HG03460 (cell line): ENCODE results near the gene CPD.

Experiments
- ATAC-seq: cut with Tn5 transposase; IDR thresholded peaks from one replicate; pipeline ENCODE4 v1.9.1; 2021; ENCODE audit not compliant: unreplicated experiment

The CPD gene

DNA sequence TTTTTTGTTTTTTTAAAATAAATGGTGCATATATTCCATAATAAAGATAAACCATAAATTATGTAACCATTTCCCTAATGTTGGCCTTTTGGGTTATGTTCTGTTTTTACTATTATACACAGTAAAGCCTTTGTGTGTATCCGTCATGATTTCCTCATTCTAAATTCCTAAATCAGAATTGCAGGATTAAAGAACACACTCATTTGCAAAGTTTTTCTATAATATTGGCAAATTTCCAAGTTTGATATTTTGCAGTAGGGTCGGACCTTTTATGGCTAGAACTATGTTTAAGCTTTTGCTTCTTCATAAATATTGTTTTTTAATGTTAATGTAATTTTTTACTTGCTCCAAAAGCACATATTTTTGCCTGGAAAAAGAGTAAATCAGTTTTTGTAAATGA, 115.1 kb downstream of the CPD start:
- no peak for ATAC-seq

DNA sequence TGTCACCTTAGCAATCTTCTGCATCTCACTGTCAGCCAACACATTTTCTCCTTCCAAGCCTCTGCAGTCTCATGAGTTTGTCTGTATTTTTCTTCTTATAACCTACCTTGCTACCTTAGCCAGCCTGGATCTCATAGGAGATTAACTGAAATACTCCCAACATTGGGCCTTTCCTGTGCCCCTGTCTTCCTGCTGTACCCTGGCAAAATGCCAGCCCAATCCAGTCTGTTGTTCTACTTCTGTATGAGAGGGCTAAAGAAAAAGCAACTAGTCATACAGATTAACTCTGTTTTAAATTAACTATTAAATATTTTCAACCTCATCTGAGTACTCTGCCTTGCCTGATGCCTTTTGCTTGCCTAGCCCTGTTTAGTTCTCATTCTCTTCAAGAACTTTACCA, 116.9 kb downstream of the CPD start:
- no peak for ATAC-seq

DNA sequence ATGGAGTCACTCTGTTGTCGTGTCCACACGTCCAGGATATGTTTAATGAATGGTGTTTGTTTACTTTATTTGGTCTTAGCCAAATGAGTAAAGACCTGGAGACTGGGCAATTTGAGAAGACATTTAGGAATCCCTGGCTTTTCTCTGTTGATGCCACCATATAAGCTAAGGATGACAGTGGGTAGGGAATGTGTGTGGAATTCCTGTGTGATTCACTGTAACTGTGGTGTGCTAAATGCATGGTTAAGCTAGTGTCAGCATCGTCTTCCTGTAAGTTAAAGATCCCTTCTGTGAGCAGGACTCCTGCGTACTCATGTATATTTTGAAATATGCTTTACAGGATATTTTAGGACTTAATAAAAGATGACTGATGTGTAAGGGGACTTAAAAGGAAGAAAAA, 124.8 kb downstream of the CPD start:
- no peak for ATAC-seq

GRCh38 chr17:30505868-30506417, 127.2 kb downstream of the CPD start:
- no peak for ATAC-seq

DNA sequence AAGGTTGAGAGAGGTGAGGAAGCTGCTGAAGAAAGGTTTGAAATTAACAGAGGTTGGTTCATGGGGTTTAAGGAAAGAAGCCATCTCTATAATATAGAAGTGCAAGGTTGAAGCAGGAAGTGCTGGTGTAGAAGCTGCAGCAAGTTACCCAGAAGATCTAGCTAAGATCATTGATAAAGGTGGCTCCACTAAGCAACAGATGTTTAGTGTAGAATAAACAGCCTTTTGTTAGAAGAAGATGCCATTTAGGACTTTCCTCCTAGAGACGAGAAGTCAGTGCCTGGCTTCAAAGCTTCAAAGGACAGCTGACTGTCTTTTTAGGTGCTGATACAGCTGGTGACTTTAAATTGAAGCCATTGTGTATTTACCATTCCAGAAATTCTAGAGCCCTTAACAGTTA, 127.8 kb downstream of the CPD start:
- ATAC-seq = no peak

DNA sequence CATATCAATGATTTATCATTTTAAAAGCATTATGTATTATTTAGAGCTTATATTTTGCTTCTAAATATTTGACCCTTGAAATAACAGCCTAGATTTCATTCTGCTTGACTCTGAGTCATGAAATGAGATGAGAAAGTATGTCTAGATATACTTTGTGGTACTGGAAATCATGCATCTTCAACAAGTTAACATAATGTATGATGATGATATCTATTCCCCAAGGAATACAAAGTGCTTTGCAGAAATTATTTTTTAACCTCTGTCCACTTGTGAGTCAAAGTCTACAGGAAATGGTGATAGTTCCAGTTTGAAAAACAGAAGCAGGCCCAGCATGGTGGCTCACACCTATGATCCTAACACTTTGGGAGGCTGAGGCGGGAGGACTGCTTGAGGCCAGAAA, 134.6 kb downstream of the CPD start:
- no peak for ATAC-seq

DNA sequence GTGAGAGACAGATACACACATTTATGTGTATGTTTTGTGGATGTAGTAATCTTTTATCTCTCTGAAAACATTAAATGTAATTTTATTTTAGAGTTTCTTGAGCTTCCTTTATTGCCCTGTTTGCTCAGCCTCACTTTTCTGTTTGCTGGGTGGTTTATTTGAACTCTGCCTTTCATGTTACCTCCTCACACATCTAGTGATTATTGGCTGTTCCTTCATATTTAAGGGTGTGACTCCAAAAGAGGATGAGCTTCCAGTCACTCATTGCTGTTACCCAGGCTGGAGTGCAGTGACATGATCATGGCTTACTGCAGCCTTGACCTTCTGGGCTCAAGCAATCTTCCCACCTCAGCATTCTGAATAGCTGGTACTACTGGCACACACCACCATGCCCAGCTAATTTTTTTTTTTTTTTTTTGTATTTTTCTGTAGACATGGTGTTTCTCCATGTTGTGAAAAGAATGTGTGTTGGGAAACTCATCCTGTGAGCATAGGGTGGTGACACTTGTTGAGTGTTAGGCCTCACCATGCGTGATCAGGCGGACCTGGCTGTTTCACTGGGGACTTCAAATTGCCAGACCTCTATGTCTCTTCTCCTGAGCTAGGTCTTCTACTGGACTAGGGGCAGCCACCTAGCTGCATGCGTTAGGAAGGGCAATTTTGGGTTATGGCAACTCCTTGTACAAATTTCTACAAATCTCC, 136.3 kb downstream of the CPD start:
- ATAC-seq = no peak

DNA sequence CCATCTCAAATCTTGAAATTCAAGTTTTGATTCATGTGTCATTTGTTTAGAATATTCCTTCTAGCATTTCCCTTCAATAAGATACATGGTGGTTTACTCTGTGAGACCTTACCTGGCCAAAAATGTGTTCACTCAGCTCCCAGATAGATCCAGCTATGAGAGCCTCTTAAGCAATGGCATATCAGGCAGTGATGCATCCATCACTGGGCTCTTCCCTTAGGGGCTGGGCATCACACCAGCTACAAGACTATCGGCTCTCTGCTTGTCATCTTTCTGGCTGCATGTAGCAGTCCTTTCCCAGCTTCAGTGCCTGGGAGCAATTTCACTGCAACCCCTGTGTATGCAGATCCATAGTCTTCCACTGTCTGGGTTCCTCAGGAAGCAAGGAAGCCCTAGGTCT, 139.1 kb downstream of the CPD start:
- ATAC-seq = no peak

DNA sequence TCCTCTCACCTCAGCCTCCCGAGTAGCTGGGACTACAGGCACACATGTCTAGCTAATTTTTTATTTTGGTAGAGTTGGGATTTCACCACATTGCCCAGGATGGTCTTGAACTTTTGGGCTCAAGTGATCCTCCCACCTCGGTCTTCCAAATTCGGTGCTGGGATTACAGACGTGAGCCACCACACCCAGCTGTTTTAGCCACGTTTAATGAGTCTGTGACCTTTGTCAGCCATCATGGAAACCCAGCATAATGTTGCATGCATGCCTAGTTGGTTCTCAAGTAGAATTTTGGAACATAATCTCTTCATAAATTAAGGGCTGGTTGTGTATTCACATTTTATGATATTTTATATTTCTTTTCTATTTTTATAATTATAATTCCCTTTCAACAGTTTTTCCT, 140.4 kb downstream of the CPD start:
- no peak for ATAC-seq
